NCI-H1092 (cell line): ENCODE results near the gene PRUNE2.

Experiments
- DNase-seq: peaks from one replicate; lab custom pipeline; 2025; lab: John Stamatoyannopoulos, UW

Gene PRUNE2

DNA sequence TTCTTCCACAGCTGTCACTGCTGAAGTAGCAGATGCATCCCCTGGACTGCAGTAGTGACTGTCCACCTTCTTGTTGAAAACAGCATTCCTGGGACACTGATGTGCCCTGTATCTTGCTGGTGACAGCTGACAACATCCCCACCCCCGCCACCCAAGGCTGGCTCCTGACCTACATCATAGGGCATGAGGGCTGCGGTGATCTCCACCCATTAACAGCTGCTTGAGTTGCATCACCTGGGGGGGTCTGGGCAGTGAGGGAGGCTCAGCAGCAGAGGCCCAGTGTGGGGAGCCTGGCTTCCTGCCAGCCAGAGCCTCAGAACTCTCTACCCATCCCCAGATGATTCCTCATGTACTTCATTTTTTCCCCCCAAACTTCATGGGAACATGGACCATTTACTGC lies 4.1 kb downstream of the PRUNE2 start:
- DNase-seq, result no peak

- no peak for DNase-seq
Observed at GRCh38 chr9:76900884-76901440, 5.0 kb downstream of the PRUNE2 start.

- DNase-seq, result no peak
Observed at GRCh38 chr9:76898786-76899185, 7.1 kb downstream of the PRUNE2 start.

- DNase-seq, result no peak
Observed at GRCh38 chr9:76897804-76898525, 7.9 kb downstream of the PRUNE2 start.

GRCh38 chr9:76896035-76896434 lies 9.9 kb downstream of the PRUNE2 start:
- DNase-seq, result no peak

DNA sequence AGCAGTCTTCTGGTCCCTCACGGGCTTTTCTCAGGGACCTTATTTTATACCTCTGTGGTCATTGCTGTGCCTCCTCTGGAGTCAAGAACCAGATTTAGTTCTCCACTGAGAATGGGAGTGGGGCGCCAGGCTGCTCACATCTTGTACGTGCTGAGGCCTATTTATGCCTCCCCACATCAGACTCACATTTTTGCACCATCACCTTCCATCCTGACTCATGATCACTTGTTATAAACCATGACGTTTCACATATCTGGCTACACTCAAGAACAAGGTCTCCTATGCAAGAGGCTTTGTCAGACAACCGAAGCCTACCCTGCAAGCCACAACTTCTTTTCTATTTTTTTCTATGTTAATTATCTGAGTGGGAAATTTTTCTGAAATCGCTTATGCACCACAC lies 10.7 kb downstream of the PRUNE2 start:
- DNase-seq, result no peak

DNA sequence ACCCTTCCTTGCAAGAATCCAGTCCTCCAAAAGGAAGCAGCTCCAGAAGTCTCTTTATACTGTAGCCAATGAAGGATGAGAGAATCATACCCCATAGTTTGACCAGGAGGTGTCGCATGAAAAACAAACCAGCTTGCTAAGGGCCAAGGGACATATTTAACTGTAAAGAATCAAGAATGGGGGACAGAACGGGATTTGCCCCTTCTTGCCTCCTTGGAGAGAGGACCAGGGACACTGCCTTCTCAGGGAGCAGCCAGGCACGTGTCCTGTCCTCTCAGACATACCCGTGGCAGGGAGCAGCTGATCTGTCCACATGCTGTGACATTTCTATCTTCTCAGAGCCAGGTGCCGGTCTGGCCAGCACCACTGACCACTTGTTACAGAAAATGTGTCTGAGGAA lies 11.7 kb downstream of the PRUNE2 start:
- no peak for DNase-seq

GRCh38 chr9:76893395-76893932 lies 12.4 kb downstream of the PRUNE2 start:
- no peak for DNase-seq

DNA sequence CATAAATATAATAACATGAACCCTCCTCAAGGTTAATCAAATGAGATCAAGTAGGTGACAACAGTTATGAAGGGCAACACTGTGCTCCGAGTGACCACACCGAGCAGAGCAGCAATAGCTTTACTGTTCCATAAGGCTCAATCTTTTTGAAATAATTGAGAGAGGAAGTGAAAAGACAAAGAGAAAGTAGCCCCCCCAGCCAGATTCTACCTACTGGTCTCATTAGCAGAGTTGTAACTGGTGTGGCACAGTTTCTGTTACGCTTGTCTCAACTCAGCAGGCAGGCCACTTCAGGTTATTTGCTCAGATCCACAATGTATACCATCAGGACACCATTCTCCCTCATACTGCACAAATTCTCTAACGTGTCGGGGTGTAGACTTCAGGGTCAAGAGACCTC lies 14.0 kb downstream of the PRUNE2 start:
- no peak for DNase-seq

GRCh38 chr9:76891279-76891678 lies 14.6 kb downstream of the PRUNE2 start:
- no peak for DNase-seq

DNA sequence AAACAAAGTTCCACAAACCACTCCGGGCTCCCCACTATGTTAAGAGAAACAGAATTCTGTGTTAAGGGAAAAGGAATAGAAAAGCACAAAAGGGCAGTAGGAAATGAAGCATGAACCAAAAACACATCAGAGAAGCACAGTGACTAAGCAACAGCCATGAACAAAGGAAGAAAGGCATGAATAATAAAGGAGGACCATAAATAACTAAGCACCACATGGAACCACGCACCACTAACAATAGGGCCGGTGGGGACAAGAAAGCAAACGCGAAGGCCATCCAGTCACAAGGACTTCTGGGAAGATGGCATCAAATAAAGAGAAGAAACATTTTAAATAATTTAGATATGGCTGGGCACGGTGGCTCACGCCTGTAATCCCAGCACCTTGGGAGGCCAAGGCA lies 18.0 kb downstream of the PRUNE2 start:
- DNase-seq, result no peak

- DNase-seq, result no peak
Observed at GRCh38 chr9:76887003-76887821, 18.7 kb downstream of the PRUNE2 start.

- no peak for DNase-seq
Observed at GRCh38 chr9:76886318-76886717, 19.6 kb downstream of the PRUNE2 start.

- DNase-seq, result no peak
Observed at GRCh38 chr9:76884823-76885222, 21.1 kb downstream of the PRUNE2 start.

- DNase-seq, result no peak
Observed at GRCh38 chr9:76883341-76883855, 22.5 kb downstream of the PRUNE2 start.

DNA sequence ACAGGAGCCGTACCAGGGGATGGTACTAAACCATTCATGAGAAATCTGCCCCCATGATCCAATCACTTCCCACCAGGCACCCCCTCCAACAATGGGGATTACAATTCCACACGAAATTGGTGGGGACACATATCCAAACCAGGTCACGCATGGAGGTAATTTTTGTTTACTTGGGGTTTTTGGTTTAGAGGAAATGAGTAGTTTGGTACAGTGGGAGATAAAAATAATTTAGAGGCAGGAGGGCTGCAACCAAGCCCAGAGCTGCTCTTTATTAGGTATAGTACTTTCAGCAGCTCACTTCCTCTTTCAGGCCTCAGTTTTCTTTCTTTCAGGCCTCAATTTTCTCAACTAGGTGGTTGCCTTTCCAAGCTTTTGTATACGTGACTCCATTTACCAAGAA lies 23.2 kb downstream of the PRUNE2 start:
- no peak for DNase-seq

DNA sequence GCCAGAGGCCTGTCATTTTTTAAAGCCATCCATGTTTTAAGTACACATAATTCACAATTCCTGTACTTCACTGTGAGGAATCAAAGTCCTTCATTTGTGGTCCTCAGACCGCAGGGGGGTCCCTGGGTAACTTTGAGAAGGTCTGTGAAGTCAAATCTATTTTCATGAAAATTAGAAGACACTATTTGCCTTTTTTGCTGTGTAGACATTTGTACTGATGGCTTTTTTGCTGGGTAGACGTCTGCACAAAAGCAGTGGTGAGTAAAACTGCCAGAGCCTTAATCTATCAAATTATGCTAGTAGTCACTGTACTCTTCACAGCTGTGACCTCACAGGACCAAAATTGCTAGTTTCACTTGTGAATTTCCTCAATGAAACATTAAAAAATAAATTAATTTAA lies 25.7 kb downstream of the PRUNE2 start:
- DNase-seq, result no peak

DNA sequence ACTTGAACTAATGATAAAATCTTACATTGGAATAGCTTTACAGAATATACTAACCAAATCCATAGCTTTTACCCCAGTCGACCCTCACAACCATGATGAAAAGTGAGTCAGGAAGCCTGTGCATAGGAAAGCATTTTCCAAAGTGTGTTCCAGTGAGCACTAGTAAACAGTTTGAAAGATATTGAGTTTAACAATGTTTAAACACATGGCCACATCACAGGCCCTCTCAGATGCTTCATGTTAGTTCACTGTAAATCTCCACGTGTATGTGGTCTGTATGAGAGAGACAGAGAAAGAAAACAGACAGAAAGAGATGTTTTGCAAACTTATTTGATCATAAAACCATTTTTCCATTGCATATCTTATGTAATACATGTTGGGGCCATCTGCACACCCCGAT lies 27.0 kb downstream of the PRUNE2 start:
- DNase-seq, result no peak

- DNase-seq, result no peak
Observed at GRCh38 chr9:76877961-76878360, 28.0 kb downstream of the PRUNE2 start.

GRCh38 chr9:76876098-76876497 lies 29.8 kb downstream of the PRUNE2 start:
- DNase-seq, result no peak

- no peak for DNase-seq
Observed at GRCh38 chr9:76873821-76874220, 32.1 kb downstream of the PRUNE2 start.

DNA sequence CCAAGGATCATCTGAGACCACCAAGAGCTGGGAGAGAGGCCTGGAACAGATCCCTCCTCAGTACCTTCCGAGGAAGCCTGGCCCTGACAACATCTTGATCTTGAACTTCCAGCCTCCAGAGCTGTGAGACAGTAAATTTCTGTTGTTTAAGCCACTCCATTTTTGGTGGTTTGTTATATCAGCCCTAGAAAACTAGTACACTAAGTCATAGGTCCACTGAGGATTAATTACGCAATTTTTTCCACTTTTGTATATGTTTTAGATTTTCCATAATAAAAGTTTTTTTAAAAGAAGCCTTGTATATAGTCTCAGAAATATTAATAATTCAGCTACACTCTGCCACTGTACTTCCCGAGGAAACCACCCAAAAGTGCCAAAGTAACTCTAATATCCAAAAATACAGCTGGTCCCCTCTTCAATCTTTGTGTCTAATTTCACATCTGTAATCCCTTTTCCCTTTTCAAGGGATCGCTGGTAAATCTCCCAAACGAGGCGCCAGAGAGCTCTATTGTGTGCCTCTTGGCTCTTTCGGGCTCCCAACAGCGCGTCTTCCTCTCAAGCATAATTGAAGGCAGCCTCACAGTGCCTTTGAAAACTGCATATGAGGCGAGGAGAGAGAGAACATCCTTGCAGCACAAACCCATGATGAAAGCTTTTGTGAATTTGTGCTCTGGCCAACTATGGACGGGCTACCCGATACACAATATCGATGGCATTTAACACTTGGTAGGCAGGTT lies 32.7 kb downstream of the PRUNE2 start:
- DNase-seq, result peak; percentile 60
